Tibial nerve (tissue), 4 donors: Measurements from ENCODE around the gene UBE2J2.

Experiments used
- CTCF ChIP-seq, 5 experiments: fragments of 200-600 bp in 3 of 5; fragments of 450-650 bp in 2 of 5; sonication (generic) in 3 of 5; IDR thresholded peaks; one replicate each; pipeline ENCODE4 v1.5.1; 2016 to 2019; ENCODE audit warnings: antibody characterized with exemption in 5 of 5, mild to moderate bottlenecking in 3 of 5, moderate library complexity in 2 of 5
- EP300 ChIP-seq, 2 donors: sonication (generic); formaldehyde crosslinking; IDR thresholded peaks; one replicate each; pipeline ENCODE4 v1.6.1; 2017; ENCODE audit warnings: antibody characterized with exemption in 2 of 2, mild to moderate bottlenecking in 1 of 2

GRCh38 chr1:1268284-1268682 is 5.4 kb downstream of the UBE2J2 start:
- TF ChIP-seq CTCF (IDR thresholded peaks at IDR 0.05) (no peak), EP300 (IDR thresholded peaks at IDR 0.05) (no peak)
